DOHH2 (cell line): ENCODE measurements around the gene KIAA1614.

Experiments used
- H3F3A ChIP-seq: fragments of 200-600 bp; sonication (generic), shearing (Covaris generic); 2 replicates; pipeline ENCODE4 v1.6.0; 2016; ENCODE audit warnings: antibody characterized with exemption, mild to moderate bottlenecking; ENCODE audit not compliant: control insufficient read depth, insufficient read depth
- H3K27ac ChIP-seq: fragments of 200-600 bp; sonication (generic); 2 replicates; pipeline ENCODE4 v1.5.1; 2014; ENCODE audit warnings: low read depth, mild to moderate bottlenecking, low read length, moderate library complexity
- H3K27me3 ChIP-seq: fragments of 200-600 bp; sonication (generic); 2 replicates; pipeline ENCODE4 v1.6.1; 2014; ENCODE audit warnings: mild to moderate bottlenecking, low read length, mixed read lengths; ENCODE audit not compliant: control insufficient read depth
- H3K36me3 ChIP-seq: fragments of 200-600 bp; sonication (generic); 2 replicates; pipeline ENCODE4 v1.6.1; 2014; ENCODE audit warnings: mild to moderate bottlenecking, low read length, moderate library complexity, mixed read lengths; ENCODE audit not compliant: control insufficient read depth
- H3K4me1 ChIP-seq: fragments of 200-600 bp; sonication (generic); 2 replicates; pipeline ENCODE4 v1.6.1; 2014; ENCODE audit warnings: mild to moderate bottlenecking, low read length, mixed read lengths; ENCODE audit not compliant: control insufficient read depth
- H3K4me2 ChIP-seq: fragments of 200-600 bp; sonication (generic); 2 replicates; pipeline ENCODE4 v1.6.0; 2014; ENCODE audit warnings: mild to moderate bottlenecking, low read length, moderate library complexity
- H3K4me3 ChIP-seq: fragments of 200-600 bp; sonication (generic); 2 replicates; pipeline ENCODE4 v1.5.1; 2014; ENCODE audit warnings: mild to moderate bottlenecking, low read length, mixed read lengths
- H3K79me2 ChIP-seq: fragments of 200-600 bp; sonication (generic); 2 replicates; pipeline ENCODE4 v1.6.1; 2014; ENCODE audit warnings: mild to moderate bottlenecking, low read length, mixed read lengths; ENCODE audit not compliant: control insufficient read depth
- H3K9me2 ChIP-seq: fragments of 200-600 bp; sonication (generic); replicated peaks from 2 replicates; pipeline ENCODE4 v1.6.1; 2014; ENCODE audit warnings: mild to moderate bottlenecking, low read length, mixed read lengths; ENCODE audit not compliant: control insufficient read depth
- H3K9me3 ChIP-seq: fragments of 200-600 bp; sonication (generic); 2 replicates; pipeline ENCODE4 v1.6.1; 2014; ENCODE audit warnings: antibody characterized with exemption, low read length, mixed read lengths; ENCODE audit not compliant: control insufficient read depth, insufficient read depth
- H4K20me1 ChIP-seq: fragments of 200-600 bp; sonication (generic); 2 replicates; pipeline ENCODE4 v1.6.0; 2014; ENCODE audit warnings: low read depth, mild to moderate bottlenecking, antibody characterized with exemption, low read length, moderate library complexity; ENCODE audit not compliant: control insufficient read depth, insufficient read depth
- CTCF ChIP-seq: fragments of 200-600 bp; sonication (generic); IDR thresholded peaks from one replicate; pipeline ENCODE4 v1.5.1; 2014; ENCODE audit warnings: antibody characterized with exemption, mild to moderate bottlenecking, low read depth, low read length; ENCODE audit not compliant: poor library complexity, severe bottlenecking
- EZH2phosphoT487 ChIP-seq: fragments of 200-600 bp; sonication (generic); IDR thresholded peaks from 2 replicates; pipeline ENCODE4 v1.6.1; 2017; ENCODE audit warnings: borderline replicate concordance, mild to moderate bottlenecking, antibody characterized with exemption, low read length, moderate library complexity, mixed read lengths

KIAA1614 gene

GRCh38 chr1:180888870-180889269 lies 23.8 kb upstream of the KIAA1614 start:
- Histone ChIP-seq H4K20me1 (no peaks in the 10 kb centered on the region), H3K79me2 (no peaks in the 10 kb centered on the region), H3K9me2 (no peaks in the 10 kb centered on the region), H3F3A (no peaks in the 10 kb centered on the region), H3K4me3 (no peak overlapping the region), H3K4me2 (no peak overlapping the region), H3K9me3 (no peaks in the 10 kb centered on the region), H3K27me3 (no peaks in the 10 kb centered on the region), H3K36me3 (no peaks in the 10 kb centered on the region), H3K4me1 (peaks cover 11% of the 10 kb centered on the region), H3K27ac (no peak overlapping the region)
- no peak for TF ChIP-seq EZH2phosphoT487

DNA sequence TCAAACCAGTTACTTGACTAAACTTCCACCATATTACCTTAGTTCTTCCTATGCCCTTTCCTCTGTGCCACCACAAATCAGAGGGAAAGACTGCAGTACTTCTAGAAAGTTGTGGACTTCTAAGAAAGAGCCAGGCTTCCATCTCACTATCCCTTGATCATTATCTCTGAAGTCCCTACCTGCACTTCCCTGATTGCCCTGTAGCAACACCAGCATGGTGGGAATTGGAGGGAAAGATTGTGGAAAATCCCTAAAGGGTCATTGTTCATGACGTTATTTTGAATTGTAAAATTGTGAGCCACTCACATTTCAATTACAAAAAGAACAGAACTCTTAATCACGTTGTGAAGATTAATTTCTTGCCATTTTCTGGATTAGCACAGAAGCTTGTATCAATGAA lies 23.4 kb upstream of the KIAA1614 start:
- H3K36me3 ChIP-seq: no peaks in the 10 kb centered on the region
- no peak overlapping the region for H3K4me3 ChIP-seq

DNA sequence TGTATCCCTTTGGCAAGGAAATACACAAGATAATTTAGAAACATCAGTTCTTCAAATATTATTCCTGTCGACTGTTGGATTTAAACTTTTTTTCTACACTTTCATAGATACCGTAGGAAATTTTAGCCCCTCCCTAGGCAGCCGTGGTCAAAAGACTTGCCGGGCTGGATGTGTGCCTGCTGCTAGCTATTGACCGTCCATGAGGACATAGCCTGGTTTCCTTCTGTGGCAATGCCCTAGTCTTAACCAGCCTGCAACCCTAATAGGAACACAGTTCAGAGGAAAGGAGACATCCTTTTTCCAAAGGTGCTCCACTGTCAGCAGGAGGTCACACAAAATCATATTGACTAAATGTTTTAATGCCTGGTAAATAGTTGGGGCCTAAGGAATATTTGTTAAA lies 20.4 kb upstream of the KIAA1614 start:
- Histone ChIP-seq H3K4me2 (no peak overlapping the region), H3K27me3 (no peaks in the 10 kb centered on the region; the same call in 1 of the 2 replicates), H3K79me2 (no peaks in the 10 kb centered on the region), H3K9me2 (no peaks in the 10 kb centered on the region), H3K36me3 (no peaks in the 10 kb centered on the region), H3K4me3 (no peak overlapping the region), H3K9me3 (no peaks in the 10 kb centered on the region), H3K4me1 (peaks cover 11% of the 10 kb centered on the region), H3F3A (no peaks in the 10 kb centered on the region), H4K20me1 (no peaks in the 10 kb centered on the region), H3K27ac (no peak overlapping the region)
- TF ChIP-seq CTCF: no peak
- no peak for TF ChIP-seq EZH2phosphoT487

More for the DNA sequence above, 23.4 kb upstream of the KIAA1614 start:
- Histone ChIP-seq H3K9me3 (no peaks in the 10 kb centered on the region), H3K4me1 (peaks cover 11% of the 10 kb centered on the region), H3F3A (no peaks in the 10 kb centered on the region), H3K4me2 (no peak overlapping the region), H3K27ac (no peak overlapping the region), H3K79me2 (no peaks in the 10 kb centered on the region), H3K9me2 (no peaks in the 10 kb centered on the region), H3K27me3 (no peaks in the 10 kb centered on the region), H4K20me1 (no peaks in the 10 kb centered on the region)
- TF ChIP-seq CTCF: no peak

DNA sequence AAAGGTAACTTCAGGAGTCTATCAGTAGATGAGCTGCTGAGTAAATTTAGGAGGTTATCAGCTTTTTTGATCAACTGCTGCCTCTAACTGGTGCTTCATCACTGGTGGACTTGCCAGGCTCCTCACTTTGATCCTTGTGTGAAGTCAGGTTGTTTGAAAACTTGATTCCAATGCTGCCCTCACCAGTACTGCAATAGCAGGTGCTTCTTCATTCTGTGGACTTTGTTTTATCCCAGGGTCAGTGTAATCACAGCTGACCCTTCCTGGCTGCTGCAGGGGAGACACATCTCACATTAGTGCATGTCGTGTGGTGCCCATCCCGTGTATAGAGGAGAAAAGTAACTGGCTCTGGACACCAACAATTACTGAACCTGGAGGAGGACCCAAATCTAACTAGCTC lies 20.0 kb upstream of the KIAA1614 start:
- TF ChIP-seq CTCF (no peak), EZH2phosphoT487 (no peak)
- no peaks in the 10 kb centered on the region for H3F3A ChIP-seq
- no peaks in the 10 kb centered on the region for H3K36me3 ChIP-seq

More for the DNA sequence above, 20.0 kb upstream of the KIAA1614 start:
- Histone ChIP-seq H3K4me3 (no peak overlapping the region), H4K20me1 (no peaks in the 10 kb centered on the region), H3K9me3 (no peaks in the 10 kb centered on the region), H3K4me2 (no peak overlapping the region), H3K27ac (no peak overlapping the region), H3K27me3 (no peaks in the 10 kb centered on the region; the same call in 1 of the 2 replicates), H3K9me2 (no peaks in the 10 kb centered on the region), H3K4me1 (peaks cover 11% of the 10 kb centered on the region), H3K79me2 (no peaks in the 10 kb centered on the region)
